GM12878 (cell line): ENCODE measurements around the gene GGTLC2.

Source experiments
- EP300 ChIP-seq, 2 experiments: fragments of 150-350 bp in 1 of 2; IDR thresholded peaks; 2 replicates each; pipeline ENCODE4 v1.6.1; 2011 to 2012; ENCODE audit warnings: low read depth in 2 of 2, low read length in 2 of 2, borderline replicate concordance in 1 of 2, improper control_type of control experiment in 1 of 2, inconsistent platforms in 1 of 2; ENCODE audit not compliant: control insufficient read depth in 1 of 2
- FOXM1 ChIP-seq: IDR thresholded peaks from 2 replicates; pipeline ENCODE4 v1.6.1; 2012; ENCODE audit warnings: low read depth, mild to moderate bottlenecking, inconsistent platforms, low read length, moderate library complexity
- MTA3 ChIP-seq: IDR thresholded peaks from 2 replicates; pipeline ENCODE4 v1.6.1; 2012; ENCODE audit warnings: low read length, inconsistent platforms, borderline replicate concordance
- NFYA ChIP-seq: IDR thresholded peaks from 2 replicates; pipeline ENCODE4 v1.6.1; 2011; ENCODE audit warnings: low read depth, mild to moderate bottlenecking, low read length, improper control_type of control experiment, borderline replicate concordance
- POLR2A ChIP-seq: IDR thresholded peaks from 2 replicates; pipeline ENCODE4 v1.6.1; 2011; ENCODE audit warnings: low read depth, mild to moderate bottlenecking, low read length
- POLR2AphosphoS5 ChIP-seq: IDR thresholded peaks from 2 replicates; pipeline ENCODE4 v1.6.1; 2011; ENCODE audit warnings: mild to moderate bottlenecking, low read length, inconsistent platforms
- SIN3A ChIP-seq: IDR thresholded peaks from 2 replicates; pipeline ENCODE4 v1.6.1; 2012; ENCODE audit warnings: low read depth, low read length, improper control_type of control experiment
- ZNF384 ChIP-seq: IDR thresholded peaks from 2 replicates; pipeline ENCODE4 v1.6.1; 2012; ENCODE audit warnings: low read depth, mild to moderate bottlenecking, low read length, improper control_type of control experiment, borderline replicate concordance
- TF ChIP-seq, protein P1 (sequence below): IDR thresholded peaks from 2 replicates; pipeline ENCODE4 v1.6.1; 2012; ENCODE audit warnings: mild to moderate bottlenecking, low read depth, low read length
- TF ChIP-seq, protein P2 (sequence below): IDR thresholded peaks from 2 replicates; pipeline ENCODE4 v1.6.1; 2012; ENCODE audit warnings: low read depth, low read length, improper control_type of control experiment
- TF ChIP-seq, protein P3 (sequence below): fragments of 450-650 bp; formaldehyde crosslinking; IDR thresholded peaks from 2 replicates; pipeline ENCODE4 v1.5.0; 2022; ENCODE audit warnings: mild to moderate bottlenecking, missing genetic modification characterization
- TF ChIP-seq, protein P4 (sequence below), 3 experiments: IDR thresholded peaks in 2 of 3; conservative IDR thresholded peaks in 1 of 3; 2 replicates each; pipeline ENCODE4 v1.5.1; 2011; ENCODE audit warnings: low read depth in 3 of 3, low read length in 3 of 3, mild to moderate bottlenecking in 3 of 3, control low read depth in 2 of 3, moderate library complexity in 2 of 3, inconsistent platforms in 1 of 3, mixed read lengths in 1 of 3; ENCODE audit not compliant: control insufficient read depth in 2 of 3, insufficient read depth in 1 of 3; ENCODE audit errors: extremely low read depth in 1 of 3

DNA sequence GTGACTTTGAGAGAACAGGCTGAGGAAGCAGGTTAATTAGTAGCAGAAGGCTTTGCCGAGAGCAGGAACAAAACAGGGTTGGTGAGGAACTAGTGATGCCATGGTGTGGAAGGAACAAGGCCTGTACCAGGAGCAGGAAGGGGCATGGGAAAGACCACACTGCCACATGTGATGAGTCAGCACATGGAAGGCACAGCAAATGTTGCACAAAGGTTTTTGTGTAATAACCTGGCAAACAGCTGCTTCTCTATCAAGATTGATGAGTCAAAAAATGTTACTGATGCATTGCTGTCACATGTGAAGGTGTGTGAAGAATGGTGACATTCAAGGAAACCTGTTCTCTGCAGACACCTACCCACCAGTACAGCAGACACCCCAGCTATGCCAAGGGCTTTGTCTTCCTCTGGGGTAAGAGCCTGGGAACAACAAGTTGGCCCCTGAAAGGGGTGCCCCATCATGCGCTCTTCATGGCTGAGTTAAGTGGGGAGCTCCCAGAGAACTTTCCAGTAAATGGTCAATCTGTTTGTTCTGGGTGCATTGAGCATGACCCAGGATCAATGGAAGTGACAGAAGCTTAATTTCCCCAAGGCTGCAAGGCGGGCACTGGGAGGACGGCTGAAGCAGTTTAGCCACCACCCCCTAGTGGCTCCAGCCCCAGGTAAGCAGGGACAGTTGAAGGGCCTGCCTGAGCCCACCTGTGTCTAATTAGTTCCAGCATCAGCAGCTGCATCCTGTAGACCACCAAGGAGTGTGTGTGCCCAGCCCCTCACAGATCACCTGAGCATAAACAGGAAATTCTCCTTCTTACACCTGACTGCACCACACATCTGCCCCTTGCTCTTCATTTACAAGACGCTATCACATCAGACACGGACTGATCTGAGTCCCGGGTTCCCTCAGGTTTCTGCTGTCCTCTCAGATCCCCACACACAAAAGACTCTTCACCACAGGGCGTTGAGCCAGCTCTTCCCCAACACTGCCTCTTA lies 47.6 kb downstream of the GGTLC2 start:
- TF ChIP-seq, protein P1, sequence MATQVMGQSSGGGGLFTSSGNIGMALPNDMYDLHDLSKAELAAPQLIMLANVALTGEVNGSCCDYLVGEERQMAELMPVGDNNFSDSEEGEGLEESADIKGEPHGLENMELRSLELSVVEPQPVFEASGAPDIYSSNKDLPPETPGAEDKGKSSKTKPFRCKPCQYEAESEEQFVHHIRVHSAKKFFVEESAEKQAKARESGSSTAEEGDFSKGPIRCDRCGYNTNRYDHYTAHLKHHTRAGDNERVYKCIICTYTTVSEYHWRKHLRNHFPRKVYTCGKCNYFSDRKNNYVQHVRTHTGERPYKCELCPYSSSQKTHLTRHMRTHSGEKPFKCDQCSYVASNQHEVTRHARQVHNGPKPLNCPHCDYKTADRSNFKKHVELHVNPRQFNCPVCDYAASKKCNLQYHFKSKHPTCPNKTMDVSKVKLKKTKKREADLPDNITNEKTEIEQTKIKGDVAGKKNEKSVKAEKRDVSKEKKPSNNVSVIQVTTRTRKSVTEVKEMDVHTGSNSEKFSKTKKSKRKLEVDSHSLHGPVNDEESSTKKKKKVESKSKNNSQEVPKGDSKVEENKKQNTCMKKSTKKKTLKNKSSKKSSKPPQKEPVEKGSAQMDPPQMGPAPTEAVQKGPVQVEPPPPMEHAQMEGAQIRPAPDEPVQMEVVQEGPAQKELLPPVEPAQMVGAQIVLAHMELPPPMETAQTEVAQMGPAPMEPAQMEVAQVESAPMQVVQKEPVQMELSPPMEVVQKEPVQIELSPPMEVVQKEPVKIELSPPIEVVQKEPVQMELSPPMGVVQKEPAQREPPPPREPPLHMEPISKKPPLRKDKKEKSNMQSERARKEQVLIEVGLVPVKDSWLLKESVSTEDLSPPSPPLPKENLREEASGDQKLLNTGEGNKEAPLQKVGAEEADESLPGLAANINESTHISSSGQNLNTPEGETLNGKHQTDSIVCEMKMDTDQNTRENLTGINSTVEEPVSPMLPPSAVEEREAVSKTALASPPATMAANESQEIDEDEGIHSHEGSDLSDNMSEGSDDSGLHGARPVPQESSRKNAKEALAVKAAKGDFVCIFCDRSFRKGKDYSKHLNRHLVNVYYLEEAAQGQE: no peak
- TF ChIP-seq EP300 (IDR thresholded peaks at IDR 0.05; ENCODE audit: borderline replicate concordance in 1 of 2, control insufficient read depth in 1 of 2, low read depth in 2 of 2, low read length in 2 of 2) (no peak), POLR2AphosphoS5 (no peak), SIN3A (no peak), MTA3 (no peak), POLR2A (no peak), NFYA (no peak), ZNF384 (no peak), FOXM1 (no peak)
- TF ChIP-seq, protein P2, sequence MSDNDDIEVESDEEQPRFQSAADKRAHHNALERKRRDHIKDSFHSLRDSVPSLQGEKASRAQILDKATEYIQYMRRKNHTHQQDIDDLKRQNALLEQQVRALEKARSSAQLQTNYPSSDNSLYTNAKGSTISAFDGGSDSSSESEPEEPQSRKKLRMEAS: no peak
- TF ChIP-seq, protein P3, sequence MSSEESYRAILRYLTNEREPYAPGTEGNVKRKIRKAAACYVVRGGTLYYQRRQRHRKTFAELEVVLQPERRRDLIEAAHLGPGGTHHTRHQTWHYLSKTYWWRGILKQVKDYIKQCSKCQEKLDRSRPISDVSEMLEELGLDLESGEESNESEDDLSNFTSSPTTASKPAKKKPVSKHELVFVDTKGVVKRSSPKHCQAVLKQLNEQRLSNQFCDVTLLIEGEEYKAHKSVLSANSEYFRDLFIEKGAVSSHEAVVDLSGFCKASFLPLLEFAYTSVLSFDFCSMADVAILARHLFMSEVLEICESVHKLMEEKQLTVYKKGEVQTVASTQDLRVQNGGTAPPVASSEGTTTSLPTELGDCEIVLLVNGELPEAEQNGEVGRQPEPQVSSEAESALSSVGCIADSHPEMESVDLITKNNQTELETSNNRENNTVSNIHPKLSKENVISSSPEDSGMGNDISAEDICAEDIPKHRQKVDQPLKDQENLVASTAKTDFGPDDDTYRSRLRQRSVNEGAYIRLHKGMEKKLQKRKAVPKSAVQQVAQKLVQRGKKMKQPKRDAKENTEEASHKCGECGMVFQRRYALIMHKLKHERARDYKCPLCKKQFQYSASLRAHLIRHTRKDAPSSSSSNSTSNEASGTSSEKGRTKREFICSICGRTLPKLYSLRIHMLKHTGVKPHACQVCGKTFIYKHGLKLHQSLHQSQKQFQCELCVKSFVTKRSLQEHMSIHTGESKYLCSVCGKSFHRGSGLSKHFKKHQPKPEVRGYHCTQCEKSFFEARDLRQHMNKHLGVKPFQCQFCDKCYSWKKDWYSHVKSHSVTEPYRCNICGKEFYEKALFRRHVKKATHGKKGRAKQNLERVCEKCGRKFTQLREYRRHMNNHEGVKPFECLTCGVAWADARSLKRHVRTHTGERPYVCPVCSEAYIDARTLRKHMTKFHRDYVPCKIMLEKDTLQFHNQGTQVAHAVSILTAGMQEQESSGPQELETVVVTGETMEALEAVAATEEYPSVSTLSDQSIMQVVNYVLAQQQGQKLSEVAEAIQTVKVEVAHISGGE (CRISPR knock-in tag): no peak
- TF ChIP-seq, protein P4, sequence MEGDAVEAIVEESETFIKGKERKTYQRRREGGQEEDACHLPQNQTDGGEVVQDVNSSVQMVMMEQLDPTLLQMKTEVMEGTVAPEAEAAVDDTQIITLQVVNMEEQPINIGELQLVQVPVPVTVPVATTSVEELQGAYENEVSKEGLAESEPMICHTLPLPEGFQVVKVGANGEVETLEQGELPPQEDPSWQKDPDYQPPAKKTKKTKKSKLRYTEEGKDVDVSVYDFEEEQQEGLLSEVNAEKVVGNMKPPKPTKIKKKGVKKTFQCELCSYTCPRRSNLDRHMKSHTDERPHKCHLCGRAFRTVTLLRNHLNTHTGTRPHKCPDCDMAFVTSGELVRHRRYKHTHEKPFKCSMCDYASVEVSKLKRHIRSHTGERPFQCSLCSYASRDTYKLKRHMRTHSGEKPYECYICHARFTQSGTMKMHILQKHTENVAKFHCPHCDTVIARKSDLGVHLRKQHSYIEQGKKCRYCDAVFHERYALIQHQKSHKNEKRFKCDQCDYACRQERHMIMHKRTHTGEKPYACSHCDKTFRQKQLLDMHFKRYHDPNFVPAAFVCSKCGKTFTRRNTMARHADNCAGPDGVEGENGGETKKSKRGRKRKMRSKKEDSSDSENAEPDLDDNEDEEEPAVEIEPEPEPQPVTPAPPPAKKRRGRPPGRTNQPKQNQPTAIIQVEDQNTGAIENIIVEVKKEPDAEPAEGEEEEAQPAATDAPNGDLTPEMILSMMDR (IDR thresholded peaks at IDR 0.05 in 2 of 3, conservative IDR thresholded peaks at IDR 0.05 in 1 of 3; ENCODE audit: control insufficient read depth in 2 of 3, extremely low read depth in 1 of 3, insufficient read depth in 1 of 3, low read depth in 3 of 3, low read length in 3 of 3): no peak
